Testis (tissue), 2 donors: ENCODE measurements around the gene EPHB1.

Source experiments
- POLR2A ChIP-seq: fragments of 450-650 bp; IDR thresholded peaks from one replicate; pipeline ENCODE4 v1.6.1; 2017; ENCODE audit warnings: antibody characterized with exemption, mild to moderate bottlenecking, moderate library complexity
- TF ChIP-seq, protein P1 (sequence below), 3 experiments: fragments of 450-650 bp in 2 of 3; fragments of 200-600 bp in 1 of 3; sonication (generic) in 1 of 3; IDR thresholded peaks; one replicate each; pipeline ENCODE4 v1.5.1; 2016 to 2019; ENCODE audit warnings: antibody characterized with exemption in 3 of 3, mild to moderate bottlenecking in 2 of 3, moderate library complexity in 1 of 3

GRCh38 chr3:134899786-134900185 is 104.7 kb downstream of the EPHB1 start:
- no peak for TF ChIP-seq POLR2A
- TF ChIP-seq, protein P1, sequence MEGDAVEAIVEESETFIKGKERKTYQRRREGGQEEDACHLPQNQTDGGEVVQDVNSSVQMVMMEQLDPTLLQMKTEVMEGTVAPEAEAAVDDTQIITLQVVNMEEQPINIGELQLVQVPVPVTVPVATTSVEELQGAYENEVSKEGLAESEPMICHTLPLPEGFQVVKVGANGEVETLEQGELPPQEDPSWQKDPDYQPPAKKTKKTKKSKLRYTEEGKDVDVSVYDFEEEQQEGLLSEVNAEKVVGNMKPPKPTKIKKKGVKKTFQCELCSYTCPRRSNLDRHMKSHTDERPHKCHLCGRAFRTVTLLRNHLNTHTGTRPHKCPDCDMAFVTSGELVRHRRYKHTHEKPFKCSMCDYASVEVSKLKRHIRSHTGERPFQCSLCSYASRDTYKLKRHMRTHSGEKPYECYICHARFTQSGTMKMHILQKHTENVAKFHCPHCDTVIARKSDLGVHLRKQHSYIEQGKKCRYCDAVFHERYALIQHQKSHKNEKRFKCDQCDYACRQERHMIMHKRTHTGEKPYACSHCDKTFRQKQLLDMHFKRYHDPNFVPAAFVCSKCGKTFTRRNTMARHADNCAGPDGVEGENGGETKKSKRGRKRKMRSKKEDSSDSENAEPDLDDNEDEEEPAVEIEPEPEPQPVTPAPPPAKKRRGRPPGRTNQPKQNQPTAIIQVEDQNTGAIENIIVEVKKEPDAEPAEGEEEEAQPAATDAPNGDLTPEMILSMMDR (IDR thresholded peaks at IDR 0.05), result no peak
